HG03520 (cell line): Measurements from ENCODE around the gene A1BG.
A peak's percentile ranks its signal among the peaks of the same experiment; 100 is the strongest.
"Not testable (repeated sequence)": the region's sequence is repeated elsewhere in the genome, so short reads cannot be mapped to it uniquely, and the experiment has no call there.

Experiments
- ATAC-seq: cut with Tn5 transposase; IDR thresholded peaks from one replicate; pipeline ENCODE4 v1.9.1; 2021; ENCODE audit warnings: mild to moderate bottlenecking, moderate library complexity; ENCODE audit not compliant: unreplicated experiment

Gene A1BG

GRCh38 chr19:58338825-58339558 is 14.3 kb downstream of the A1BG start:
- ATAC-seq: no peak

- no peak for ATAC-seq
Measured at GRCh38 chr19:58338336-58338735, 15.0 kb downstream of the A1BG start.

- ATAC-seq: no peak
Measured at GRCh38 chr19:58336820-58337219, 16.5 kb downstream of the A1BG start.

- no peak for ATAC-seq
Measured at GRCh38 chr19:58336216-58336615, 17.1 kb downstream of the A1BG start.

GRCh38 chr19:58335630-58336029 is 17.7 kb downstream of the A1BG start:
- ATAC-seq: no peak

GRCh38 chr19:58334691-58335249 is 18.5 kb downstream of the A1BG start:
- ATAC-seq: no peak

GRCh38 chr19:58332697-58333096 is 20.6 kb downstream of the A1BG start:
- no peak for ATAC-seq

GRCh38 chr19:58330458-58330857 is 22.8 kb downstream of the A1BG start:
- no peak for ATAC-seq

GRCh38 chr19:58328999-58329398 is 24.3 kb downstream of the A1BG start:
- ATAC-seq: no peak

- peak; percentile 79 for ATAC-seq
Measured at GRCh38 chr19:58326914-58327726, 26.2 kb downstream of the A1BG start, which contains the start of gene ZSCAN22. Gene ZSCAN22, plus strand, starts transcription at chr19:58326994. Its CDS starts 7,809 bp downstream, at chr19:58334803.

- no peak for ATAC-seq
Measured at GRCh38 chr19:58326501-58326913, 26.8 kb downstream of the A1BG start.

GRCh38 chr19:58325311-58326022 is 27.8 kb downstream of the A1BG start:
- no peak for ATAC-seq

- no peak for ATAC-seq
Measured at GRCh38 chr19:58319241-58319640, 34.1 kb downstream of the A1BG start.

GRCh38 chr19:58318297-58318696 is 35.0 kb downstream of the A1BG start:
- ATAC-seq: no peak

- ATAC-seq: no peak
Measured at GRCh38 chr19:58317476-58318072, 35.7 kb downstream of the A1BG start.

- no peak for ATAC-seq
Measured at GRCh38 chr19:58315580-58315979, 37.7 kb downstream of the A1BG start.

- no peak for ATAC-seq
Measured at GRCh38 chr19:58311345-58311865, 41.9 kb downstream of the A1BG start.

GRCh38 chr19:58310685-58311084 is 42.6 kb downstream of the A1BG start:
- not testable (repeated sequence) for ATAC-seq

- ATAC-seq: no peak
Measured at GRCh38 chr19:58307736-58308135, 45.6 kb downstream of the A1BG start.

- no peak for ATAC-seq
Measured at GRCh38 chr19:58305932-58306323, 47.4 kb downstream of the A1BG start.
